ENCODE results near the gene ZNF638.
"Not testable (repeated sequence)": the region's sequence is repeated elsewhere in the genome, so short reads cannot be mapped to it uniquely, and the experiment has no call there.

ZNF638 gene

DNA sequence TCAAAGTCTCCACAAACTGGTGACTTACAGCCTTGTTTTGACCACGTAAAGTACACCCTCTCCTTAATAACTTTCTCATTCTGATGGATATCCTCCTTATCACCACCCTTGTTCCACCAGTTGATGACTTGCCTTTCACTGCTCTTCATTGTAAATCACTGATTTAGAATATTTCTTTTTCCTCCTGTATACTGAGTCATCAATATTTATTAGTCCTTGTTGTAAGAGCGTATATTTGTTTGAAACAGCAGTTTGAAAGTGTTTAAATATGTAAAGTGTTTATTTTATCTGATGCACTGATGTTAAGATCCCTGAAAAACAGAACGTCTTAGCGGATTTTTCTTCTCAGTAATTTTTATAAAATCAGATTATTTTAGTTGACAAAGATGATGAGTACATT lies 87.6 kb downstream of the ZNF638 start:
- no peak for TF ChIP-seq CTCF (IDR thresholded peaks at IDR 0.05; ENCODE audit: insufficient read depth, missing control alignments)
- no peak for FAIRE-seq
- no peak for DNase-seq (ENCODE audit: insufficient read length, low spot score)

DNA sequence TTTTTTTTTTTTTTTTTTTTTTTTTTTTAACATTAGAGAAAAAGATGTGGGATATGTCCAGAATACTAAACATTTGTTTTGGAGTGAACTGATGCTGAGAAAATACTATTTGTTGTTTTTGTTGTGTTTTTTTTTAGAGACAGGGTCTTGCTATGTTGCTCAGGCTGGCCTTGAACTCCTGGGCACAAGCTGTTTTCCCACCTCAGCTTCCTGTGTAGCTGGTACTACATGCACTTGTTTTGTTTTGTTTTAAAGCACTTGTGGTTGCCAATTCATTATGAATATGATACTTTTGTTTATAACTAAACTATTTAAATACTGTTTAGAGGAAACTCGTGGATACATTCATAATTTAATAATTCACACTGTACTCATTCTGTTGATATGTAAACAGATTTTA lies 88.4 kb downstream of the ZNF638 start:
- TF ChIP-seq CTCF (IDR thresholded peaks at IDR 0.05; ENCODE audit: insufficient read depth, missing control alignments): no peak
- FAIRE-seq (no peak), DNase-seq (ENCODE audit: insufficient read length, low spot score) (no peak)

DNA sequence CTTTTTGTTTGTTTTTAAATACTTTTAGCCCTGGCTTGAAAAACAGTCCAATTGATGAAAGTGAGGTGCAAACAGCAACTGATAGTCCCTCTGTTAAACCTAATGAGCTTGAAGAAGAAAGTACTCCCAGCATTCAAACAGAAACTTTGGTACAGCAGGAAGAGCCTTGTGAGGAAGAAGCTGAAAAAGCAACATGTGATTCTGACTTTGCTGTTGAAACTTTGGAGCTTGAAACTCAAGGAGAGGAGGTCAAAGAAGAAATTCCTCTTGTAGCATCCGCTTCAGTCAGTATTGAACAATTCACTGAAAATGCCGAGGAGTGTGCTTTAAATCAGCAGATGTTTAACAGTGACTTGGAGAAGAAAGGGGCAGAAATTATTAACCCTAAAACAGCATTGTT lies 91.2 kb downstream of the ZNF638 start:
- no peak for DNase-seq (ENCODE audit: insufficient read length, low spot score)
- no peak for FAIRE-seq

DNA sequence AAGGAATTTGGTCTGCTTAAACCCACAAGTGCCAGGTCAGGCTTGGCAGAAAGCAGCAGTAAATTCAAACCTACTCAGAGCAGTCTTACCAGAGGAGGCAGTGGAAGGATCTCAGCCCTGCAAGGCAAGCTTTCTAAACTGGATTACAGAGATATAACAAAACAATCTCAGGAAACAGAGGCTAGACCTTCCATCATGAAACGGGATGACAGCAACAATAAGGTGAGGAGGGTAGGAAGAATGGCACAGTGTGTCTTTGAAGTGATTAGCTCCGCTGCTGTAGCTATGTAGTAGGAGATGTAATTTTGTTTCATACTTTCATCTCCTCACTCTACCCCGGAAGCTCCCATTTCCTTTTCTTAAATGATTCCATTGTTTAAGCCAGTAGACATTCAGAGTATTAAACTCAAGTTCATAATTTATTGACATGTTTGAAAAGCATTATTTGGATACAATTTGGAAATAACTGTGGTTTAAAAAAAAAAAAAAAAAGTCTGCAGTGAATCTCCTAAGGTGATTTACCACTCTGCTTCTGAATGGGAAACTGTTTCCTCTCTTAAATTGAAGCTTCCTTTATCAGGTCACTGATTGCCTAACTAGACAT lies 92.3 kb downstream of the ZNF638 start:
- no peak for DNase-seq (ENCODE audit: insufficient read length, low spot score)
- no peak for FAIRE-seq
- TF ChIP-seq CTCF (IDR thresholded peaks at IDR 0.05; ENCODE audit: insufficient read depth, missing control alignments): no peak

More for the DNA sequence above, 91.2 kb downstream of the ZNF638 start:
- no peak for TF ChIP-seq CTCF (IDR thresholded peaks at IDR 0.05; ENCODE audit: insufficient read depth, missing control alignments)

DNA sequence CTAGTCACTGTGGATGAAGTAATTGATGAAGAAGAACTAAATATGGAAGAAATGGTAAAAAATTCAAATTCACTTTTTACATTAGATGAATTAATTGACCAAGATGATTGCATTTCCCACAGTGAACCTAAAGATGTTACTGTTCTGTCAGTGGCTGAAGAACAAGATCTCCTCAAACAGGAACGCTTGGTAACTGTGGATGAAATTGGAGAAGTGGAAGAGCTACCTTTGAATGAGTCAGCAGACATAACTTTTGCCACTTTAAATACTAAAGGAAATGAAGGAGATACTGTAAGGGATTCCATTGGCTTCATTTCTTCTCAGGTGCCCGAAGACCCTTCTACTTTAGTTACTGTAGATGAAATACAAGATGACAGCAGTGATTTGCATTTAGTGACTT lies 95.1 kb downstream of the ZNF638 start:
- DNase-seq (ENCODE audit: insufficient read length, low spot score) (no peak), FAIRE-seq (no peak)
- no peak for TF ChIP-seq CTCF (IDR thresholded peaks at IDR 0.05; ENCODE audit: insufficient read depth, missing control alignments)

DNA sequence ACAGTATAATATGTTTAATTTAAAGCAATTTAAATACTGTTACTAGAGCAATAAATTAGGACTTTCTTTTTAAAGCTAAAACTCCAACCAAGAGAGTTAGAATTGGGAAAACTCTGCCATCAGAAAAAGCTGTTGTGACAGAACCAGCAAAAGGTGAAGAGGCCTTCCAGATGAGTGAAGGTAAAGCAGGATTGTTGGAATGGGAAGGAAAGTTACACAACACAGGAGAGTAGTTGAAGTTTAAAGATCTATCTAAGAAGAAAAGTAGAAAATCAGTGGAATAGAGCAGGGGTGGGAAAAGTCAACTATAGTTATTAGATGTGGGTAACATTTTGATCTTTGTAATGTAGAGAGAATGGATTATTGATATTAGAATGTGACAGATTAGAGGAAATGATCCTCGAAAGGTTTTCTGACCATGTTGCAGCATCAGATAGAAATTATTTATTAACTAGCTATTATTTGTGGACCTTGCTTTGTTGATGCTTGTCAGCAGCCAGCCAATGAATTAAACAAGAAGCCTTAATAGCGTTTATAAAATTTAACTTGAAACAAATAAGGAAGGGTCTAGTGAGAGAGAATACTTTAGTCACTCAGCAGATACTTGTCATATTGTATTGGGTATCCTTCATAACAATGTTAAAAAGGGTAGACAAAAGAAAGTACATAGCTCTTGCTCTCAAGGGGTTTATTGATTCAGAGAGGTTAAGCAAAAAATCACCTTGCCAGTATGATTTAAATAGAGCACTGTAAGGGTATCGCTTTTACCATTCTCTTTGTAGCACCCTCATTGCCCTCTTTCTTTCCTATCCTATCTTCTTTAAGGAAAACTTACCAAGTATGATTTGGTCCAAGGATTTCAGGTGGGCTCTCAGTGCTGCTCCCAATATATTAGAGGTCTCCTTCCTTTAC lies 97.1 kb downstream of the ZNF638 start:
- no peak for TF ChIP-seq CTCF (IDR thresholded peaks at IDR 0.05; ENCODE audit: insufficient read depth, missing control alignments)
- FAIRE-seq (no peak), DNase-seq (ENCODE audit: insufficient read length, low spot score) (no peak)

- not testable (repeated sequence) for FAIRE-seq; DNase-seq (ENCODE audit: insufficient read length, low spot score)
Measured at GRCh38 chr2:71445142-71445541, 113.6 kb downstream of the ZNF638 start.
